ENCODE measurements around the gene ZNF479.
"Not testable (repeated sequence)": the region's sequence is repeated elsewhere in the genome, so short reads cannot be mapped to it uniquely, and the experiment has no call there.

Gene ZNF479

DNA sequence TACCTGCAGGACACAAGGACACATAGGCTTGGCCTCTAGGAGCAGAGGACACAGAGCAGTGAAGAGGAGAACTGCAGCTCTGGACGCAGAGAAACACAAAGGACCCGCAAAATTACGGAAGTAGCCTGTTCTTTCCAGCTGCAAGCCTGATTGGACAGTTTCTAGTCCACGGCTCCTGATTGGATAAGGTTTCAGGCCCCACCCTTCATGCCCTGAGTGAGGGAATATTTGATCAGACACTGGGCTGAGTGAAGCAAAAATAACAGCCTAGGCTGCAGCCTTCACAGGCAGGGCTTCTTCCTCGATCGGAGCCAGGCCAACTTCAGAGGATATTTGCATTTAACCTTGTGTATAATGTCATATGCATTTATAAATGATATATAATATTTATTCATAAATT is at the start of gene ZNF479:
ZNF479 (minus strand) TSS at position 101 of the 400 bp plus-strand sequence. CDS start 112 bp downstream, outside the sequence.
- not testable (repeated sequence) for DNase-seq (ENCODE audit: low read depth, low spot score)

DNA sequence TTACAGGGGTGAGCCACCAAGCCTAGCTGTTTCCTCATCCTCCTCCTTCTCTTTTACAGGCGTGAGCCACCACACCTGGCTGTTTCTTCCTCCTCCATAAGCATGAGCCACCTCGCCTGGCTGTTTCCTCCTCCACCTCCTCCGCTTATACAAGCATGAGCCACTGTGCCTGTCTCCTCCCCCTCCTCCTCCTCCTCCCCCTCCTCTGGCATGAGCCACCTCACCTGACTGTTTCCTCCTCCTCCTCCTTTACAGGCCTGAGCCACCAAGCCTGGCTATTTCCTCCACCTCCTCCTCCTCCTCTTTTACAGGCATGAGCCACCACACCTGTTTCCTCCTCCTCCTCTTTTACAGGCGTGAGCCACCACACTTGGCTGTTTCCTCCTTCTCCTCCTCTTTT is 49.8 kb upstream of the ZNF479 start:
- DNase-seq (ENCODE audit: low read depth, low spot score) = no peak

DNA sequence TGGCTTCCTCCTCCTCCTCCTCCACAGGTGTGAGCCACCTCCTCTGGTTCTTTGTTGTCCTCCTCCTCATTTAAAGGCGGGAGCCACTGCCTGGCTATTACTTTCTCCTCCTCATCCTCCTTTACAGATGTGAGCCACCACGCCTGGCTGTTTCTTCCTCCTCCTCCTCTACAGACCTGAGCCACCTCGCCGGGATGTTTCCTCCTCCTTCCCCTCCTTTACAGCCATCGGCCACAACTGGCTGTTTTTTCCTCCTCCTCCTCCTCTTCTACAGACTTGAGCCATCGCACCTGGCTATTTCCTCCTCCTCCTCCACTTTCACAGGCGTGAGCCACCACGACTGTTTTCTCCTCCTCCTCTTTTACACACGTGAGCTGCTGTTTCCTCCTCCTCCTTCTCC is 49.0 kb upstream of the ZNF479 start:
- no peak for DNase-seq (ENCODE audit: low read depth, low spot score)

DNA sequence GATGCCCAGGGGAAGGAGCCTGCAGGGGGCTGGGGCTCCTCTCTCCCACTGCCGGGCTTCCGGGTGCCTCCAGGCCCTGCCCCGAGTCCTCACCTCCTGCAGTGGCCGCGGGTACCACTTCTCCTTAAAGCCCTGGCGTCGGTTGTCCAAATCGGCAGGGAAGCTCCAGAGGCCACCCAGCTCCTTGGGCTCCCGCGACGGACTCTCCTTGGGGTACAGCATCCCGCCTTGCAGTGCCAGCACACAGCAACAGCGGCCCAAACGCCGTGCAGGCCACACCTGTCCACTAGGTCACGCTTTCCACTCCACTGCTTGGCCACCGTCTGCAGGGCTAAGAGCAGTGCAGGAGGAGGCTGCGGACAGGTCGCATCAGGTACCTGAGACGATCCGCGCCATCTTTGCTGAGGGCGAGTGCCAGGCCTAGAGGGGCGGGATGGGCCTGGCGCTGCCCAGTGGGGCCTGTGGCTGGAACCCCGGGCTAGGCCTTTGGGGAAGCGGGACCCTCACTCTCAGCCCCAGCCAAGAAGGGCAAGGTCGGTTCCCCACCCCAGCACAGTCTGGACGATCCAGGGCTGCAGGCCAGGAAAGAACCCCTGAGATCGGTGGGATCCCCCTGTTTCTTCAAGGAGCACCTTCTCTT is 47.7 kb upstream of the ZNF479 start:
- DNase-seq (ENCODE audit: low read depth, low spot score) = no peak

DNA sequence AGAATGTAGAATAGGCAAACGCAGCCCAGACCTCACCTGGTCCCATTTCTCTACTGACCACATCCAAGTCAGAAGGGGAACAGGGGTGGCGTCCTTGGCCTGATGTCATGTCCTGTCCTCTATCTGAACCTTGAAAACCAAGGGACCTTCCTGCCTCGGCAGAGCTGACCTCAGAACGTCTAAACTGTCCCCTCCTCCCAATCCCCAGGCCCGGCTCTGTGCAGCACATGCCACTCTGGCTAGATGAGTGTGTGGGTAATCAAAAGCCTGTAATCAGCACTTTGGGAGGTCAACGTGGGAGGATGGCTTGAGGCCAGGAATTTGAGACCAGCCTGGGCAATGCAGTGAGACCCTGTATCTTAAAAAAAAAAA is 46.5 kb upstream of the ZNF479 start:
- DNase-seq (ENCODE audit: low read depth, low spot score) = no peak

DNA sequence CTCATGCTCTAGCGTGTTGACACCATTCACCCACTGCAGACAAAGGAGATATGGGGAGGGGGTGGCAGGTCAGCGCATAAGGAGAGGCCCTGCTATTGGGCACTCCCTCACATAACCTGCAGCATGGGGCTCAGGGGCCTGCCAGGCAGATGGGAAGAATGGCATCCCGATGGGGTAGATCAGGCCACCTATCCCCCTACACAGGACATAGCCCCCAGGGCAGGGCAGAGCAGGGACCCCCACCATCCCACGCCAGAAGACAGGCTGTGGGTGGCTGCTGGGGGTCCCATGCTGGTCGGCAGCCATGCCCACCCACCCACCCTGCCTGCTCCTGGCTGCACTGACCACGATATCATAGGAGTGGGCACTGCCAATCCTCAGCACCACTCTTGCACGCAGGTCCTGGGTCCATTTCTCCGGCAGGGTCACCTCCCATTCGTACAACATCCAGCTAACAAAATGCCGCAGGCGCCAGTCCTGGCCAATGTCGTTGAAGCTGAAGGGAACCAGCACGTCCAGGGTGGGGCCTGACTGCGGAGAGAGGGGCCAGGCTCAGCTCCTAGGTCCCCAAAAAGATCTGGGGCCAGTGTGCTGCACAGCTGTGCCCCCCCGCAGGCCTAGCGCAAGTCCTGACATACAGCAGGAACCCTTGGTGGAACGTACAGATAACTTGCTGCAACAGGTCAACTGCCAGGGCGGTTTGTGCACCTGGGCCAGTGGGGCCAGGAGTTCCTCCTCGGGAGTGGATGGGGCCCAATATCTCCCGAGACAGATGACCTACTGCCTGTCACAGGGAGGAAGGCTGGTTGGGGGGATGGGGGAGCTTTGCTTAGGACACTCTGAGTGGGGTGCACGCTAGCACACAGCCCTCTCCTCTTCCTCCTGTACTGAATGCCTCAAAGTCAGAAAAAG is 45.9 kb upstream of the ZNF479 start:
- no peak for DNase-seq (ENCODE audit: low read depth, low spot score)

DNA sequence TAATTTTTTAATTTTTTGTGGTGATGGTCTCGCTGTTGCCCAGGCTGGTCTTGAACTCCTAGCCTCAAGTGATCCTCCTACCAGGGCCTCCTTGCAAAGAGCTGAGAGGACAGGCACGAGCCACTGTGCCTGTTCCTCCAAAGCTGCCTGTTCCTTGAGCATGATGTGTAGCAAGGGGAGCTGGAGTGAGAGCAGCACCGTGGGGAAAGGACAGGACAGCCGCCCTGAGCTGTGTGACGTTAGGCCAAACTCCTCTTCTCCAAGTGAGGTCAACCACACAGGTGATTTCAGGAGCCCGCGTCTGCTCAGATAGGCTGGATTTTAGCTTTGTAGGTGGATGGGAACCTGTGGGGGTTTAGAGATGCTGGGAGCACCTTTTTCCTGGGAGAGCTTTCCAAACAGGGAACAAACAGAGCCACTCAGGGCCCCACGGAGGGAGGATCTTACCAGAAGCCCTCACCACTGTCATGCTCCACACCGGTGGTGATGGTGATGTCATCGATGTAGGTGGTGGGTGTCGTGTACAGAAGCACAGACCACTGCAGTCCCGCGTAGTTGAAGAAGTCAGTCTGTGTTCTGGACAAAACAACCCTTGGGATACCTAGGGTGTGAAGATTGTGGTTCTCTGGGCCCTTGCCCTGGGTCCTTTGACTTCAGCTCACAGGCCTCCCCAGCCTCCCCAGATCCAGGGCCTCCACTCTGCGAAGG is 44.8 kb upstream of the ZNF479 start:
- DNase-seq (ENCODE audit: low read depth, low spot score) = no peak

DNA sequence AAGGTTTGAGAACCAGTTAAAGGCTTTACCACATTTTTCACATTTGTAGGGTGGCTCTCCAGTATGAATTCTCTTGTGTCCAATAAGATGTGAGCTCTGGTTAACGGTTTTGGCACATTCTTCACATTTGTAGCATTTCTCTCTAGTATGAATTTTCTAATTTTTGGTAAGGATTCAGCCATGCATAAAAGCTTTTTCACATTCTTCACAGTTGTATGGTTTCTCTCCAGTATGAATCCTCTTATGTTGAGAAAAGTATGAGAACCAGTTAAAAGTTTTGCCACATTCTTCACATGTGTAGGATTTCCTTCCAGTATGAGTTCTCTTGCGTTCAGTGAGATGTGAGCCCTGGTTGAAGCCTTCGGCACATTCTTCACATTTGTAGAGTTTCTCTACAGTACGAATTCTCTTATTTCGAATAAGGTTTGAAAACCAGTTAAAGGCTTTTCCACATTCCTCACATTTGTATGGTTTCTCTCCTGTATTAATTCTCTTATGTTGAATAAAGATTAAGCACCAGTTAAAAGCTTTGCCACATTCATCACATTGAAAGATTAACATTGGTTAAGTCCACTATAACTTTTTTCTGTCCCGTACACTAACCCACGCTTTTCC is 33.2 kb upstream of the ZNF479 start:
- no peak for DNase-seq (ENCODE audit: low read depth, low spot score)

DNA sequence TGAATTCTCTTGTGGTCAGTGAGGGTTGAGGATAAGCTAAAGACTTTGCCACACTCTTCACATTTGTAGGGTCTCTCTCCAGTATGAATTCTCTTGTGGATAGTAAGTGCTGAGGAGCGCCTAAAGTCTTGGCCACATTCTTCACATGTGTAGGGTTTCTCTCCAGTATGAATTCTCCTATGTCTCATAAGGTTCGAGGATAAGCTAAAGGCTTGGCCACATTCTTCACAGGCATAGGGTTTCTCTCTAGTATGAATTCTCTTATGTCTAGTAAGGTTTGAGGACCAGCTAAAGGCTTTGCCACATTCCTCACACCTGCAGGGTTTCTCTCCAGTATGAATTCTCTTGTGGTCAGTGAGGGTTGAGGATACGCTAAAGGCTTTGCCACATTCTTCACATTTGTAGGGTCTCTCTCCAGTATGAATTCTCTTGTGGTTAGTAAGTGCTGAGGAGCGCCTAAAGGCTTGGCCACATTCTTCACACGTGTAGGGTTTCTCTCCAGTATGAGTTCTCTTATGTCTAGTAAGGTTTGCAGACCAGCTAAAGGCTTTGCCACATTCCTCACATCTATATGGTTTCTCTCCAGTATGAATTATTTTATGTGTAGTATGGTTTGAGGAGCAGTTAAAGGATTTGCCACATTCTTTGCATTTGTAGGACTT is 12.0 kb downstream of the ZNF479 start:
- DNase-seq (ENCODE audit: low read depth, low spot score) = not testable (repeated sequence)
